GM21367 (cell line): Measurements from ENCODE around the gene SAMD4A.

ENCODE experiments used
- ATAC-seq: cut with Tn5 transposase; IDR thresholded peaks from one replicate; pipeline ENCODE4 v1.9.1; 2021; ENCODE audit not compliant: unreplicated experiment

The SAMD4A gene

DNA sequence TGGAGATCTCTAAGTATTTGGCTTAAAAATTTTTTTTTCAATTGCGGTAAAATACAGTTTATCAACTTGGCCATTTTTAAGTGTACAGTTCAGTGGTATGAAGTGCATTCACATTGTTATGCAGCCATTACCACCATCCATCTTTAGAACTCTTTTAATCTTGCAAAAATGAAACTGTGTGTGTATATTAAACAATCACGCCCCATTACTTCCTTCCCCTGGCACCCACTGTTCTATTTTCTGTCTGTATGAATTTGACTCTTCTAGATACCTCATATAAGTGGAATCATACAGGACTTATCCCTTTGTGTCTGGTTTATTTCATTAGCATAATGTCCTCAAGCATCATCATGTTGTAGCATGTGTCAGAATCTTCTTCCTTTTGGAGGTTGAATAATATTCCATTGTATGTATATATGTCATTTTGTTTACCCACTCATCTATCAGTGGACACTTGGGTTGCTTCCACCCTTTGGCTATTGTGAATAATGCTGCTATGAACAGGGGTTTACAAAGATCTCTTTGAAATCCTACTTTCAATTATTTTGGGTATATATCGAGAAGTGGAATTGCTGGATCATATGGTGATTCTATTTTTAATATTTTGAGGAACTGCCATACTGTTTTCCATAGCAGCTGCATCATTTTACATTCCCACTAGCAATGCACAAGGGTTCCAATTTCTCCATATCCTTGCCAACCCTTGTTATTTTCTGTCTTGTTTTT, 62.9 kb downstream of the SAMD4A start:
- no peak for ATAC-seq

DNA sequence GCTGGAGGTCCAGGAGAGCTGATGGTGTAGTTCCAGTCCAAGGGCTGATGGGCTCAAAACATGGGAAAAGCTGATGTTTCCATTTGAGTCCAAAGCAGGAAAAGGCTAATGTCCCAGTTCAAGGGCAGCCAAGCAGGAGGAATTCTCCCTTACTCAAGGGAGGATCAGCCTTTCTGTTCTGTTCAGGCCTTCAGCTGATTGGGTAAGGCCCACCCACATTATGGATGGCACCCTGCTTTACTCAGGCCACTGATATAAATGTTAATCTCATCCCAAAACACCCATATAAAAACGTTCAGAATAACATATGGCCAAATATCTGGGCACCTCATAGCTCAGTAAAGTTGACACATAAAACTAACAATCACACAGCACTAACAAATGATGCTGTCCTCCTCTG, 64.1 kb downstream of the SAMD4A start:
- ATAC-seq, result no peak

DNA sequence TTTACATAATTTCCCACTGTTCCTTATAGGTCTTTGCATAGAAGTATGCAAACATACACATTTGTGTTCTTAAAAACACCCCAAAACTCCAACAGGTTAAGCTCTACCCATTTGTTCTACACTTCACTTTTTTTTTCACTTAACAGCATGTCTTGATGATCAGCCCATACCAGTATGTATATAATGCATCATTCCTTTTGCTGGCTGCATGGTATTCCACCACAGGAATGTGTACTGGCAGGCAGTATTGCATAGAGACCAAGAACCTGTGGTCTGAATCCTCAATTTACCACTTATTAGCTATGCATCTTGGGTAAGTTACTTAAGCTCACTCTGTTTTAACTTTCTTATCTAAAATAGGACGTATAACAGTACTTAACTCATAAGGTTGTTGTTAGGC, 65.5 kb downstream of the SAMD4A start:
- ATAC-seq, result no peak

DNA sequence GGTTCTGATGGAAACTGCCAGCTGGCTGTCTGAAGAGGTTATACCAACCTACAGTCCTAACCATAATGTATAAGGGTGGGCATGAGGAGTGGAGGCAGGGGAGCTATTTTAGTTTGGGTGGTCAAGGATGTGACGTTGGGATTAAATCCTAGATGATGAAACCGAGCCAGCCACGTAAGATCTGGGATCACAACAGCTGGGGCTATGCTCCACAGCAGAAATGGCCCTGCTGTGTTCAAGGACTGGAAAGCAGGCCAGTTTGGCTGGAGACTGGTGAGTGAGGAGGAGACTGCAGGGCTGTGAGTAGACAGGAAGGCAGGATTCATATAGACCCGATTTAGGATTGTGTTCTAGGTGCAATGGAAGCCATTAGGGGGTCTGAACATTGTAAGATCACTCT, 66.1 kb downstream of the SAMD4A start:
- ATAC-seq, result no peak

DNA sequence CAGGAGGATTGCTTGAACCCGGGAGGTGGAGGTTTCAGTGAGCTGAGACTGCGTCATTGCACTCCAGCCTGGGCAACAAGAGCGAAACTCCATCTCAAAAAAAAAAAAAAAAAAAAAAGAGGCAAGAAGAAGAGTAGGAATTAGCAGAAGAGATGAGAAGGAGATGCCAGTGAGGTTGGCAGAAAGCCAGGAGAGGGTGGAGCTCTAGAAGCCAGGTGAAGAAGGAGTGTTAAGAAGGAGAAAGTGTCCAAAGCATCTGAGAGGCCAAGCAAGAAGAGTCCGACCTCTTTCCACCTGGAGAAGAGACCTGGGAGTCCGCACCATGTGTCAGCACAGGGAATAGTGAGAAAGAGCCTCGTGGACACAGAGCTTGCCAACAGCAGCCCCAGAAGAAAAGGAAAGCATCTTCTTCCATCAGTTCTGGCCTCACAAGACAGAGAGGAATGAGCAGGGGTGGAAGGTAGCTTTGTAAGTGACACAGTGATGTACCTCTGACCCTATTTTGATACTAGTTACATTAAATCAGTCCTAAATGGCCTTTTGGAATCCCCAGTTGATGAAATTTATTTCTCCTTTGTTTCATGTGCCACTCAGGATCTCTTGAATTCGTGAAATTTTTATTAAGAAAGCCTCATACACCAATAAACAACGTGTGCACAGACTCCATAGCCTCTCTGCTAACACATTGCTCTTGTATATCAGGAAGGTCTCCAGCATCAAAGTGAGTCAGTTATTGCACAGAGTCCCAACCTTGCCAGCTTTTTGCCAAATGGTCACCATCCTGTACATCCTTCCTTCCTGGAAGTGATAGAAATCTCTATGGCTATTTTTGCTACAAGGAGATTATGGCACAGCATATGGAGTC, 70.6 kb downstream of the SAMD4A start:
- no peak for ATAC-seq

DNA sequence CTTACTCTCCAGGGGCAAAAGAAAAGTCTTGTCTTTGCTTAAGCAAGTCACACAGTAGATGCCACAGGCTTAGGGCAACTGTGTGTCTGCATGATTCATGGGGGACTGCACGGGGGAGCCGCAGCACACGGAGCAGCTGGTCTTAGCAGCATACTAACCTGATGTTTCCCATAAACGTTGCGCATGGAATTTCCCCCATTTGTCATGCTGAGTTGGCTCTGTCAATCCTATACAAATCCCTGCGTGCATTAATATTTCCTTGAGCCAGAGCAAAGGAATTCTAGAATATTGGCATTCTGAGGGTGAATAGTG, 71.2 kb downstream of the SAMD4A start:
- no peak for ATAC-seq

DNA sequence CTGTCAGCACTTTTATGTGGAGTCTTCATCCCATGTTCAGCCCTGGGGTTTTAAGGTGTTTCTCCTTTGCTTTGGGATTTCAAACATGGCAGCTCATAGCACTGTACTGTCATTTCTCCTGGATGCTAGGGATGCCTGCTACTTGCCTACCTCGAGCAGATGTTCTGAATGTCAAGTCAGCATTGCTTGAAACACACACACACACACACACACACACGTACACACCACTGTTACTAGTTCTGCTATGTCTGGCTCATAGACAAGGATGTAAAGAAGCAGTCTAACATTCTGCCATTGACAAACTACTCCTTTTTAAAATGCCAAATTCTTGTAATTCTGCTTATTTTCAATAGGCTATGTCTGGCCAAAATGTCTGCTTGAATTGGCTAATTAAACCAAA, 72.7 kb downstream of the SAMD4A start:
- no peak for ATAC-seq

DNA sequence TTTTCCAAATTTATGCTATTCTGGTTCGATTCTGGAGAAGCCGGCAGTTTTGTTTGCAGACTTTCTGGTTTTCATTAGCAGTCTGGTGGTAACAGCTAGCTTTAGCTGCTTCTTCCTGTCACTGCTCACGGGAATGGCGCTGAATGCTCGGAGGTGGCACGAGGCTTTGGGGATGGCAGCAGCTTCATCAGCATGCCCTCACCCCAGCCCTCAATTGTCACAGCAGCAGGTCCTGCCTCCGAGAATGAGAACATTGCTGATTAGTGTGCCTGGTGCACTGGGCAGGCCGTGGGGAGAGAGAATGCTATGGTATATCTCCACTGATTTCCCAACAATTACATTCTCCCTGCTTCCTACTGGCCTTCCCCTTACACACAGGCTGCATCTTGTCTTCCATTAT, 73.6 kb downstream of the SAMD4A start:
- ATAC-seq, result no peak

DNA sequence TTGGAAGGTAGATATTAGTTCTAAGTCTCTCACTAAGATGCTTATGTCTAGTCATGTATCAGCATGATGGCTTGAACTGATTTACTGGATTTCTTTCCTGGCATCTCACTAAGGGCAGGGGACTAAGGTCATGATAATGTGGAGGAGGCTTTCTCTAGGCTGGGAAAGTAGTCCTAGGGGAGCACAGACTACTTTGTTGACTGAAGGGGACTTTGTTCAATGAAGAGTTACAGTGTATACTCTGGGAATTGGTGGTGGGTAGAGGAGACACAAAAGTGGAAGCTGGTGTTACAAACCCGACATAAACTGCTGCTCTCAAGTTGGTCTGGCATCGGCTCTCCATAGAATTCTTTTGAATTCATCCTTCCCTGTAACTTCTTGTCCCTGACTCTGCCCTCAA, 75.2 kb downstream of the SAMD4A start:
- no peak for ATAC-seq

DNA sequence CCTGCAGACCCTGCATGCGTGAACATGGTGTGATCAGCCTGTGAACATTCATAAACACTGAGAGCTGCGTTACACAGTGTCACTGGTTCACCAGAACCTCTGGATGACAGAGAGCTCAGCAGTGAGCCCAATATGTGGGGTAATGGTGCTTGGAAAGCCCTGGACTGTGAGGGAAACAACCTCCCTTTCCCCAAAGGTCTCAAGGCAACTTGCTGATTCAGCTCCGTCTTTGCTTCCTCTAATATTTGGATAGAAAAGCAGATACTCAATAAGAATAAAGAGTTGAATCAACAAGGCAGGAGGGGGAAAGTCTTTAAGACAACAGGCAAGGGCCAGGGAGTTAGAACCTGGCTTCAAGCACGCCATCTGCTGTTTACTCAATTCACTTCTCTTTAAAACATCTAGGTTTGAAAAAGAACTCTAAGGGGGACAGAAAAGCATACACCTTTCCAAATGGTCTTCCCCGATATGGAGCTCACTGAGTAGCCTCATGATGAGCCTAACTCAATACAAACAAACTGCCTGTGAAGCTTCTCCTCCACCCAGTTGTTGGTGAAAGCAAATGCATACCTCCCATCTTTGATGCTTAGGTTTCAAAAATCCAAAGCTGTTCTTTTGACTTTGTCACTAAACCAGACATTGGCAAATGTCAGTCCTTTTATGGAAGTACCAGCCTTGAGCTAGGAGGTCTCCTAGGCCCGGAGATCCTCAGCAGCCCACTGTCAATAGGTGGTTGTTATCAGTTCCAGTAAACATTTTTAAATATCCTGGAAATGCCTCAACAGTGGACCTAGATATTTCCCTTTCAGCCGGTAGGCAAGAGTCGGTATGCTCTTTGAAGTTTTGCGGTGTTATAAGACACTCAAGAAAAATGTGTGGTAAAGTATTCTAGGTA, 76.1 kb downstream of the SAMD4A start:
- no peak for ATAC-seq

DNA sequence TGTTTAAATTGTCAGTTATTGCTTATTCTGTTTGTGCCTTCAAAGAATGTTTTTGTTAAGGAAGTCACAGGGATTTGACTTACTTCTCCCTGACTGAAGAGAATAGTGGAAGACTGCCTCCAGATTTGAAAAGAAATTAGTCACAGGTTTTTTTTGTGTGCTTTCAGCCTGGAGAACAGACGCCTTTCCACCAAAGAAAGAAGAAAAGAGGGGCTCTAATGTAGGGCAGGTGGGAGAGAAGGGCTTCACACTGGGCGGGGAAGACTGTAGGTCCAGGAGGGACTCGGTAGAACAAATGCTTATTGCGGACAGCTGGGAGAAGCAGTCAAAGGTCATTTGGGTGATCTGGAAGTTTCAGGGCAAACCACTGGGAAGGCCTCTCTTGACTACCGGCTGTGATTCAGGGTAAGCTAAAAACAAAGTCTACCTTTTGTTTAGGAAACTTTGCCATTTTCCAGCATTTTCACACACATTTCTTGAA, 76.8 kb downstream of the SAMD4A start:
- ATAC-seq, result no peak

DNA sequence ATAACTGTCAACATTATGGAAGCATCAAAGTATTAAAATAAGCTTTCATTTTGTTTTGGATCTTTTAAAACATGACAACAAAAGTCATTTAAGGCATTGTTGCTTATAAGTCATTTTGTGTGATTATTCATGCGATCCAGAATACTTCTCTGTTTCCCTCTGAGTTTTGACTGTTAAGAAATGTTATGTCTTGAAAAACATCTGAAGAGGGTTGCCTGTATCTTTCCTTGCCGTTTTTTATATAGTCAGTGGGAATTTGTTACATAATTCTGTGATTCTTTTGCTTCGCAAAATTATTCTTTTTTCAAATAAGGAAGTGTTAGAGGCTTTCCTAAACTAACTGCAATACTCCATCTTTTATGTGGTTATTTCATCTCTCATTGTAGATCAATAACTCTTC, 78.7 kb downstream of the SAMD4A start:
- ATAC-seq, result no peak

DNA sequence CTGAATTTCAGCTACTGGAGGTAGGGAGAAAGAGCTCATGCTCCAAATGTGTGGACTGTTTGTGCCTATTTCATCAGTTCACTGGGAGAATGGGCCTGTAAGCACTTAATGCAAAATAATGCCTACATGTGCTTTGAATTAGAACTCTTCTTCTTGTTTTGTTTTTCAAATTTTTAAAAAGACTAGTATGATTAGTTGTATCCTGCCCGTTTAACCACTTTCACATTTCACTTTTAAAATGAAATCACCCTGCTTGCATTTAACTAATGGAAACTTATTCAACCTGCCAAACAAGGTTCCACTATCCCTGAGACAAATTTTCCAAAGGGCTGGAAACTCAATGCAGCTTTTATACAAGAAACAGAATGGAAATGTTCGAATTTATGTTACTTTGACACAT, 79.7 kb downstream of the SAMD4A start:
- no peak for ATAC-seq

DNA sequence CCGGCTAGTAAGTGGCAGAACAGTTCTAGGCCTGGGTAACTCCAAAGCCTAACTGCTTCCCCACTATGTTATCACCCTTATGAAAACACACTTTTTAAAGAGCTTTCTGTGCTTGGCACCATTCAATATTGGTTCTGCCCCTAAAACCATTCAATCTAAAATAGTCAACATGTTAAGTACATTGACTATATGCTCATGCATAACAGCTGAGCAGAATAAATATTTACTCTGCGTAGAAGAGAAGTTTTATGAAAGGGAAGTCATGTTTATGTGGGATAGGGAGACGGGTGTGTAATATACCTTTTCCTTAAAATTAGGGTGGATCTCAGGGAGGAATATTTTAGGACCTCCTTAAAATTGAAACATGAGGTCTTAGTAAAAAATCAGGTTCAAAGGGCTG, 80.5 kb downstream of the SAMD4A start:
- ATAC-seq, result no peak

DNA sequence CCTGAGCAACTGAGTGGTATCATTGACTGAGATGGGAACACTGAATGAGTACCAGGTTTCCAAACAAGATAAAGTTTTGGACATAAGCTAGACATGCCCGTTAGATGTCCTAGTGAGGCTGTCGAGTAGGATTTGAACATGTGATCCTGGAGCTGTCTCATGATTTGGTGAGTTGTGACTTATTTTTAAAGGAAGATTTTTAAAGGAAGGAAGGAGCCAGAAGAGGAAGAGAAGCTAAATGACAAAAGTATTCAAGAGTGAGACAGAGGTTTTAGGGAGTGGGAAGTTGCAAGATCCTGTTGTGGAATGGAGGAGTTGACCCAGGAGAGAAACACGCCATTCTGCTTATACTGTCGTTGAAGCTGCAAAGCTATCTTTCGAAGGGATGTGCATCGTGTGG, 82.1 kb downstream of the SAMD4A start:
- ATAC-seq, result no peak

DNA sequence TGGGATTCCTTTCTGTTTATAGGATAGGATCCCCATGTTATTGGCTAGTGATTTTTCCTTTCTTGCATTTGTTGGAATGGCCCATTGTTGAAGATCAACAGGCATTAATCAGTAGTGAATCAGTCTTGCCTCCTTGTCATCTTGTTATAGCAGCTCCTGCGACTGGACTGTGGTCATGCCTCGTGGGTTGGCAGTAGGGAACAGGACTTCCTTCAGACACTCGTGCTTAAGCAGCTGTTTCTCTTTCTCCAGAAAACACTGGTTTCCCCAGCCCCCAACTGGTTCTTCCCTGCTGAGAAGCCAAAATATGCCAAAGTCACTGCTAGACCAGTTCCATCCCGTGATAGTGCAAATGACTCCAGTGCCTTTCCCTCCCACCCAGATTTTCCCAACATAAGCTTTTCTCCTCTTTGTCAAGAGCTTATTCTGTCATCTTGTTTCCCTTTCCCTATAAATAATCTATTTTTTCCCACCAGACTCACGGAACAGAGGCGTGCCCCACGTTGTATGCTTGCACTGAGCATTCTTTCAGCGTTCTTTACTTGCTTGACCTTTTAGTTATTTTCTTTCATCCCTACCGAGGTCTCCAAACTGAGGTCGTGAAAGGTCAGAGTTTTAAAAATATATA, 83.5 kb downstream of the SAMD4A start:
- no peak for ATAC-seq

DNA sequence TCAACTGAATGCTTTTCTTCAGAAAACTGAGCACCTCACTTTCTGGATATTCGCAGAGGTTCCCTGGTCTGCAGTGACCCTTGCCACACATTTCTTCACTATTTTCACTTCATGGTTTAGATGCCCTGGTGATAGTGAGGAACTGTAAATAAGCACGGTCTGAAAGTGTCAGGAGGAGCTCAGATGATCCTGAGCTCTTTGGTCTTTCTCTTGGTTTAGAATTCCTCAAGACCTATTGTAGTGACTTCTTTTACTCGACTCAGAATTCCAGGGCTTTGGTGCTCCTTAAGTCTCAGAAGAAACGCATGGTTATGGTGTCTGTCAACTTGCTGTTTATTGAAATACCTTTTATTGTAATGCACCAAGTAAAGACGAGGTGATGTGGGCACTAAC, 84.0 kb downstream of the SAMD4A start:
- ATAC-seq, result no peak

DNA sequence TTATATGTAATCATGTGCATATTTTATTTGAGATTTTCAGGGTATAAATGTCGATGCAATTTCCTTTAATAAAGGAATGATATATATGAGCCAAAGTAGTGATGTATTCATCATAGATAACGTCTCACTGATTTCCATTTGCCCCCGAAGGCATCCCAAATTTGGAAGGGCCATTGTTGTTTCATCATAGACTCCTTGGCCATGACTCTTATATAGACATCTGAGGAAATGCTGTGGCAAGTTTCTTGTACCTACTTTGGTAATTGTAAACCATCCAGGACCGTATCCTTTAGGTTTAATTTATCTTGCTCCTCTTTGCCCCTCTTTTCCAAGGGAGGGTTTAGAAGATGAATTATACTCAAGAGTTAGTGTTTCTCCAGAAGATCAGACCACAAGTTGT, 84.7 kb downstream of the SAMD4A start:
- ATAC-seq, result no peak

DNA sequence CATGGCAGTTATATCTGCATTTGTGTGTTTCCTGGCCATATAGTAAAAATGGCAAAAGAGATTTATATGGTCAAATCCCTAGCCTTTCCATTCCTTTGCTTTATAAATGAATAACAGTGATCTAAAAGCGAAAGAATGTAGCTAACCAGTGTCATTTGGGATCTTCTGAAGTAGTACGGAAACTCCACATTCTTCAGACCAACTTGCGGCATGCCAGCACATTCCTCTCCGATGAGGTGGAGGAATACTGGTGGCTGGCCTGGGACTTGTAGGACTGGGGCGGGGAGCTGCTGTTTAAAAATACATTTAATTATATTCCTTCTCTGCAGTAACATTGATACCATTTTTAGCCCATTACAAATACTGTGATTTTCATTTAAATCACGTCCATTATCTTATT, 85.3 kb downstream of the SAMD4A start:
- ATAC-seq, result no peak

DNA sequence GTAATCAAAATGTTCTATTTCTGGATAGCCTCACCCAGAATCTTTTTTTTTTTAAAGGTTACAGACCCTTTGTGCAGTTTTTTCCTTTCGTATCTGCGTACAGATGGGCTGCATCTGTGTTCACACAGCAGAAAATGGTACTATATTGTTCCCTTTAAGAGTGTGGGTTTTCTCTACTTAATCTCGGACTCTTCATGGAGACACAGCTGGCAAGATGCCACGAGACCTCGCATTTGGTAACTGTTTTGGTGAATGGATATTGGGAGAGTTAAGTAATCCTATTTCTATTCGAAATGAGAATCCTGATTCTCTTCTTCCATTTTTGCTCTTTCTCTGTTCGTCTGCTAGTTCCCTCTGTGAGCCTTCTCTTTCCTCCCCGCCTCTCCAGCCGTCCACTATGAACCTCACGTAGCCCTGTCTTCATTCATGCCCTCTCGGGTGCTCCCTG, 85.7 kb downstream of the SAMD4A start:
- no peak for ATAC-seq
